NCI-H526 treated with DMSO at 0.1 percent for 48 hours (cell line): ENCODE measurements around the gene NBR1.
"Not testable (repeated sequence)": the region's sequence is repeated elsewhere in the genome, so short reads cannot be mapped to it uniquely, and the experiment has no call there.

ENCODE experiments used
- DNase-seq: peaks from one replicate; lab custom pipeline; 2025; lab: John Stamatoyannopoulos, UW

Gene NBR1, protein sequence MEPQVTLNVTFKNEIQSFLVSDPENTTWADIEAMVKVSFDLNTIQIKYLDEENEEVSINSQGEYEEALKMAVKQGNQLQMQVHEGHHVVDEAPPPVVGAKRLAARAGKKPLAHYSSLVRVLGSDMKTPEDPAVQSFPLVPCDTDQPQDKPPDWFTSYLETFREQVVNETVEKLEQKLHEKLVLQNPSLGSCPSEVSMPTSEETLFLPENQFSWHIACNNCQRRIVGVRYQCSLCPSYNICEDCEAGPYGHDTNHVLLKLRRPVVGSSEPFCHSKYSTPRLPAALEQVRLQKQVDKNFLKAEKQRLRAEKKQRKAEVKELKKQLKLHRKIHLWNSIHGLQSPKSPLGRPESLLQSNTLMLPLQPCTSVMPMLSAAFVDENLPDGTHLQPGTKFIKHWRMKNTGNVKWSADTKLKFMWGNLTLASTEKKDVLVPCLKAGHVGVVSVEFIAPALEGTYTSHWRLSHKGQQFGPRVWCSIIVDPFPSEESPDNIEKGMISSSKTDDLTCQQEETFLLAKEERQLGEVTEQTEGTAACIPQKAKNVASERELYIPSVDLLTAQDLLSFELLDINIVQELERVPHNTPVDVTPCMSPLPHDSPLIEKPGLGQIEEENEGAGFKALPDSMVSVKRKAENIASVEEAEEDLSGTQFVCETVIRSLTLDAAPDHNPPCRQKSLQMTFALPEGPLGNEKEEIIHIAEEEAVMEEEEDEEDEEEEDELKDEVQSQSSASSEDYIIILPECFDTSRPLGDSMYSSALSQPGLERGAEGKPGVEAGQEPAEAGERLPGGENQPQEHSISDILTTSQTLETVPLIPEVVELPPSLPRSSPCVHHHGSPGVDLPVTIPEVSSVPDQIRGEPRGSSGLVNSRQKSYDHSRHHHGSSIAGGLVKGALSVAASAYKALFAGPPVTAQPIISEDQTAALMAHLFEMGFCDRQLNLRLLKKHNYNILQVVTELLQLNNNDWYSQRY

DNA sequence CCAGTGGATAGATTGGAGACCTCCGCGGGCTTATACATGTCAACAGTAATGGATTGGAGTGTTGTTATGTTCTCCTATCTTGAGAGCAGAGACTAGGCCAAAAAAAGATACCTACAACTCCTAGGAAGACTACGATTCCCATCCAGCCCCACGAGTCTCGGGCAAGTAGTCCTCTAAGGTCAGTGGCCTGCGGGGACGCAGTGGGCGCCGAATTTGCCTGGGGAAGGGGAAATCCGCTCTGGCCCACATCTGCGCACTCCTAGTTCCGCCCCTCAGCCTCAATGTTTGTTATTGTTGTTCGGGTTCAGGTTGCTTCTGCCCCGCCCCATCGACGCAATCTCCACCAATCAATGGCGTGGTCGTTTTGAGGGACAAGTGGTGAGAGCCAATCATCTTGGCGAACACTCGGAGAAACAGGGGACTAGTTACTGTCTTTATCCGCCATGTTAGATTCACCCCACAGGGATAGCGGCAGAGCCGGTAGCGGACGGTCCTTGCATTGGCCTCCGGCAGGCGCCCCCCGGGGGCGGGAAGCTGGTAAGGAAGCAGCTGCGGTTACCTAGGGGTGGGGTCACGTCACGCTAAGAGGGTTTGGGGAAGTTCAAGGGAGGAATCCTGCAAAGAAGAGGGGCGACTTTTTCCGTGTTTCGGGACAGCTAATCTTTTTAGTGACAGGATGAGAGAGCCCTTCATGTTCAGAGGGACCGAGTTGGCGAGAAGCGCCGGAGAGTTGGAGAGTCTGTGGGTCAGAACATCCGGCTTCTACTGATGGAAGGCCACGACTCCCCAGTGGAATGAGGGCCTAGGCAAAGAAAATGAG lies at the start of gene NBR1:
Gene NBR1 (plus strand): TSS at position 449 of the 820 bp plus-strand sequence. CDS start 4,586 bp downstream, outside the sequence.
- peak; percentile 94 for DNase-seq

DNA sequence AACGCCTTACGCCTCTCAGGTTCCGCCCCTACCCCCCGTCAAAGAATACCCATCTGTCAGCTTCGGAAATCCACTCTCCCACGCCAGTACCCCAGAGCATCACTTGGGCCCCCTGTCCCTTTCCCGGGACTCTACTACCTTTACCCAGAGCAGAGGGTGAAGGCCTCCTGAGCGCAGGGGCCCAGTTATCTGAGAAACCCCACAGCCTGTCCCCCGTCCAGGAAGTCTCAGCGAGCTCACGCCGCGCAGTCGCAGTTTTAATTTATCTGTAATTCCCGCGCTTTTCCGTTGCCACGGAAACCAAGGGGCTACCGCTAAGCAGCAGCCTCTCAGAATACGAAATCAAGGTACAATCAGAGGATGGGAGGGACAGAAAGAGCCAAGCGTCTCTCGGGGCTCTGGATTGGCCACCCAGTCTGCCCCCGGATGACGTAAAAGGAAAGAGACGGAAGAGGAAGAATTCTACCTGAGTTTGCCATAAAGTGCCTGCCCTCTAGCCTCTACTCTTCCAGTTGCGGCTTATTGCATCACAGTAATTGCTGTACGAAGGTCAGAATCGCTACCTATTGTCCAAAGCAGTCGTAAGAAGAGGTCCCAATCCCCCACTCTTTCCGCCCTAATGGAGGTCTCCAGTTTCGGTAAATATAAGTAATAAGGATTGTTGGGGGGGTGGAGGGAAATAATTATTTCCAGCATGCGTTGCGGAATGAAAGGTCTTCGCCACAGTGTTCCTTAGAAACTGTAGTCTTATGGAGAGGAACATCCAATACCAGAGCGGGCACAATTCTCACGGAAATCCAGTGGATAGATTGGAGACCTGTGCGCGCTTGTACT lies 45.7 kb upstream of the NBR1 start, which contains the start of gene BRCA1:
Gene BRCA1 (minus strand): TSS at position 232 of the 834 bp plus-strand sequence. CDS start 1,268 bp downstream, outside the sequence.
- DNase-seq: peak; percentile 97

DNA sequence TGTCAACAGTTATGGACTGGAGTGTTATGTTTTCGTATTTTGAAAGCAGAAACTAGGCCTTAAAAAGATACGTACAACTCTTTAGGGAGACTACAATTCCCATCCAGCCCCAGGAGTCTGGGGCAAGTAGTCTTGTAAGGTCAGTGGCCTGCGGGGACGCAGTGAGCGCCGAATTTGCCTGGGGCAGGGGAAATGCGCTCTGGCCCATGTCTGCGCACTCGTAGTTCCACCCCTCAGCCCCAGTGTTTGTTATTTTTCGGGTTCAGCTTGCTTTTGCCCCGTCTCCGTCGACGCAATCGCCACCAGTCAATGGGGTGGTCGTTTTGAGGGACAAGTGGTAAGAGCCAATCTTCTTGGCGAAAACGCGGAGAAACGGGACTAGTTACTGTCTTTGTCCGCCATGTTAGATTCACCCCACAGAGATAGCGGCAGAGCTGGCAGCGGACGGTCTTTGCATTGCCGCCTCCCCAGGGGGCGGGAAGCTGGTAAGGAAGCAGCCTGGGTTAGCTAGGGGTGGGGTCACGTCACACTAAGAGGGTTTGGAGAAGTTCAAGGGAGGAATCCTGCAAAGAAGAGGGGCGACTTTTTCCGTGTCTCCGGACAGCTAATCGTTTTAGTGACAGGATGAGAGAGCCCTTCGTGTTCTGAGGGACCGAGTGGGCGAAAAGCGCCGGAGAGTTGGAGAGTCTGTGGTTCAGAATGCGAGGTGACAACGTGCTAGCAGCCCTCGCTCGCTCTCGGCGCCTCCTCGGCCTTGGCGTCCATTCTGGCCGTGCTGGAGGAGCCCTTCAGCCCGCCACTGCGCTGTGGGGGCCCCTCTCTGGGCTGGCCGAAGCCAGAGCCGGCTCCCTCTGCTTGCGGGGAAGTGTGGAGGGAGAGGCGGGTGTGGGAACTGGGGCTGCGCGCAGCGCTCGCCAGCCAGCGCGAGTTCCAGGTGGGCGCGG lies 44.8 kb upstream of the NBR1 start:
- DNase-seq: no peak

DNA sequence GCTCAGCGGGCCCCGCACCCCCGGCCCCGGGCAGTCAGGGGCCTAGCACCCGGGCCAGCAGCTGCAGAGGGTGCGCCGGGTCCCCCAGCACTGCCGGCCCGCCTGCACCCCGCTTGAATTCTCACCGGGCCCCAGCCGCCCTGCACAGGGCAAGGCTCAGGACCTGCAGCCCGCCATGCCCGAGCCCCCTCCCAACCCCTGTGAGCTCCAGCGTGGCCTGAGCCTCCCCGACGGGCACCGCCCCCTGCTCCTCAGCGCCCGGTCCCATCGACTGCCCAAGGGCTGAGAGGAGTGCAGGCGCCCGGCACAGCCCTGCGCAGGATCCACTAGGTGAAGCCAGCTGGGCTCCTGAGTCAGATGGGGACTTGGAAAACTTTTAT lies 44.1 kb upstream of the NBR1 start:
- no peak for DNase-seq

DNA sequence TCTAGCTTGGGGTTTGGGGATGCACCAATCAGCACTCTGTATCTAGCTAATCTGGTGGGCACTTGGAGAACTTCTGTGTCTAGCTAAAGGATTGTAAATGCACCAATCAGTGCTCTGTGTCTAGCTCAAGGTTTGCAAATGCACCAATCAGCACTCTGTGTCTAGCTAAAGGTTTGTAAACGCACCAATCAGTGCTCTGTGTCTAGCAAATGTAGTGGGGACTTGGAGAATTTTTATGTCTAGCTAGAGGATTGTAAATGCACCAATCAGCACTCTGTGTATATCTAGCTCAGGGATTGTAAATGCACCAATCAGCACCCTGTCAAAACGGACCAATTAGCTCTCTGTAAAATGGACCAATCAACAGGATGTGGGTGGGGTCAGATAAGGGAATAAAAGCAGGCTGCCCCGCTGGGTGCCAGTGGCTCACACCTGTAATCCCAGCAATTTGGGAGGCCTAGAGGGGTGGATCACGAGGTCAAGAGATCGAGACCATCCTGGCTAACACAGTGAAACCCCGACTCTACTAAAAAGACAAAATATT lies 43.6 kb upstream of the NBR1 start:
- DNase-seq: not testable (repeated sequence)

DNA sequence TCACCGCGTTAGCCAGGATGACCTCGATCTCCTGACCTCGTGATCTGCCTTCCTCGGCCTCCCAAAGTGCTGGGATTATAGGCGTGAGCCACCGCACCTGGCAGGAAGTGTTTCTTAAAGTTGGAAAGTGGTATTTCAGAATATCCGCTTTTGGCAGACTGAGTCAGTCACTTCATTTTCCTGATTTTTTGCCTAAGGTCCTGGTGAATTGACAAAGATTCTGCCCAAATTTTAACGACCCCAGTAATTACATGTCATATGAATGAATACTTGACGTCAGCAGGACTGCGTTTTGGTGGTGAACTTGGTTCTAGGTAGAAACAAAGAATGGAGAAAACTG lies 41.4 kb upstream of the NBR1 start:
- DNase-seq: no peak

DNA sequence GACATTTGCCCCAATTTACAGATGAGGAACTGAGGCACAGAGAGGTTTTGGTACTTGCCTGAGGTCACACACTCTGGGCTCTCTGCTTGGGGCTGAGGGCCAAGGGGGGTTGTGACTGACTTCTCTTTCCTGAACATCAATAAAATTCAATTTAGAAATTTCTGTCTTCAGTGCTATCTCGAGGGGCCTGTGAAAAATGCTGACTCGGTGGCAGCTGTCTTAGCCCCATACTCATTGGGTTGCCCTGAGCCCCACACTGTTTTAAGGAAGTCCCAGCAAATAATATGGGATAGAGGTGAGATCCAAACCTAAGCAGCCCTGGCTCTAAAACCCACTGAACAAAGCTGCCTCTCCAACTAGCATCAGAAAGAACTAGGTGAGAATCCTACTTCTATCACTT lies 38.9 kb upstream of the NBR1 start:
- DNase-seq: no peak

DNA sequence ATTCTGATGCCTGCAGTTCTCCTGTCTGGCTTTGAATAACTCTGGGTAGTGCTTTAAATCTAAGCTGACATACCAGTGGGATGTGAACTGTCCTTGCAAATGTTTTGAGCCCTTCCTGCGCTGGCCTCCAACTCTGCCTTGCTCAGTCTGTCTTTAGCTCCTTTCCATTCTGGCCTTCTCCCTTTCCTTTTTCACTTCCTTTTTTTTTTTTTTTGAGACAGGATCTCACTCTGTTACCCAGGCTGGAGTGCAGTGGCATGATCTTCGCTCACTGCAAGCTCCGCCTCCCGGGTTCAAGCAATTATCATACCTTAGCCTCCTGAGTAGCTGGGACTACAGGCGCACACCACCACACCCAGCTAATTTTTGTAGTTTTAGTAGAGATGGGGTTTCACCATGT lies 37.6 kb upstream of the NBR1 start:
- not testable (repeated sequence) for DNase-seq

DNA sequence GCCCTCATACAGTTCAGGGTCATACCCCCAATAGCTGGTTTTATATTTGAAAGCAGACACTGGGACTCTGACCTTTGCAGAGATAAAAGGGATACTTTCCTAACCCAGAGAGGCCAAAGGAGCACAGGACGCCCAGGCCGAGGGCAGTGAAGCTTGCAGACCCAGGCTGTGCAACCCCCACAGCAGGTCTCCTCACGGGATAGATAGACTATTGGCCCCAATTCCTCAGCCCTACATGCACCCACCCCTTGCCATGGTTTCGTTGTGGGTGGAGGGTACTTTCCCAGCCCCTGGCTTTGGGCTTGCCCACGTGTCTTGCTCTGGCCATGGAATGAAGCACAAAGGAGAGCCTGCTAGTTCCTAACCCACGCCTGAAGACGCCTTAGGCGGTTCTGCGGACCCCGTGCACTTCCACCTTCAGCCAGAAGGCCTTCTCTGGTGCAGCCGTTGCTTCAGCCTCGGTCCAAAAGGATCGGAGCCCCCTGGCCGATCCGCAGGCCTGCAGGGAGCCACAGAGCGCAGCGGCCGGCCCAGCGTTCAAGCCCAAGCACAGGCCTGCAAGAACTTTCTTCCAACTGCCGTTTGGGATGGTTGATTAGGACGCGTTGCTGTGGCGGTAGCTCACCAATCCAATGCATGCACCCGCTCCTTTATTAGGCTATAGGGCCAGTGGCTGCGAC lies 36.1 kb upstream of the NBR1 start:
- no peak for DNase-seq

DNA sequence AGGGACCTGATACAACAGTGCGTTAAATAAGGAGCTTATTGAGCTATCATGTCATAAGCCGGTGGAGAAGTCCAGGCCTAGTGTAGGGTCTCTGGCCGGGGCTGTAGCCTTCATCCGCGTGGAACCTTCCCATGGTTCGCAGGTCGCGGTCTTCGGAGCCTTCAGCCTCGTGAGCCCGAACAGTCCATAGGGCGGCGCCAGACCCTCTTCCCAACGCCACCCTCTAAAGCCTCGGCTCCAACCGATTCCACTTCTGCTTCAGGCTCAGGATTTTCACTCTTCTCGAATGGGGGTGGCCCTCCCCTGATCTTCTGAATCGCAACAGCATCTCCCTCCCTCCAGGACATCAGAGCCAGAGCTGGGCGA lies 35.6 kb upstream of the NBR1 start:
- no peak for DNase-seq

DNA sequence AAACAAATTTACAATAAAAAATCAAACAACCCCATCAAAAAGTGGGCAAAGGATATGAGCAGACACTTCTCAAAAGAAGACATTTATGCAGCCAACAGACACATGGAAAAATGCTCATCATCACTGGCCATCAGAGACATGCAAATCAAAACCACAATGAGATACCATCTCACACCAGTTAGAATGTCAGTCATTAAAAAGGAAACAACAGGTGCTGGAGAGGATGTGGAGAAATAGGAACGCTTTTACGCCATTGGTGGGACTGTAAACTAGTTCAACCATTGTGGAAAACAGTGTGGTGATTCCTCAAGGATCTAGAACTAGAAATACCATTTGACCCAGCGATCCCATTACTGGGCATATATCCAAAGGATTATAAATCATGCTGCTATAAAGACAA lies 34.4 kb upstream of the NBR1 start:
- peak; percentile 4 for DNase-seq

DNA sequence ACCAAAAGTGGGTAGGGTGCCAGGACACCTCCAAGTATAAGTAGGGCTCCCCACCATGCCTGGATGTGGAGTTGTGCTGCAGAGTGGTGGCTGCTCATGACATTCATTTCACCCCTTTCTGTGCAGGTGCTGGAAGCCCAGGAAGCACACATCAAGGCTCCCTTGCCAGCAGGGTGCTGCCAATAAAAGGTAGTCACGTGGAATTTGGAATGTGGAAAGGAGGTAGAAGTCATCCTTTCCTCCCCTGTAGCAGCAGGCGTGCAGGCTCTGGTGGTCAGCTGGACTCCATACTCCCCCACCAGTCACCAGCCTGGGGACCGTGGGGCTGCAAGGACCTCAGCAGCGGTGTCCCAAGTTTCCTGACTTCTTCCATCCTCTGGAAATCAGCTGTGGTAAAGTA lies 32.5 kb upstream of the NBR1 start:
- DNase-seq: not testable (repeated sequence)

DNA sequence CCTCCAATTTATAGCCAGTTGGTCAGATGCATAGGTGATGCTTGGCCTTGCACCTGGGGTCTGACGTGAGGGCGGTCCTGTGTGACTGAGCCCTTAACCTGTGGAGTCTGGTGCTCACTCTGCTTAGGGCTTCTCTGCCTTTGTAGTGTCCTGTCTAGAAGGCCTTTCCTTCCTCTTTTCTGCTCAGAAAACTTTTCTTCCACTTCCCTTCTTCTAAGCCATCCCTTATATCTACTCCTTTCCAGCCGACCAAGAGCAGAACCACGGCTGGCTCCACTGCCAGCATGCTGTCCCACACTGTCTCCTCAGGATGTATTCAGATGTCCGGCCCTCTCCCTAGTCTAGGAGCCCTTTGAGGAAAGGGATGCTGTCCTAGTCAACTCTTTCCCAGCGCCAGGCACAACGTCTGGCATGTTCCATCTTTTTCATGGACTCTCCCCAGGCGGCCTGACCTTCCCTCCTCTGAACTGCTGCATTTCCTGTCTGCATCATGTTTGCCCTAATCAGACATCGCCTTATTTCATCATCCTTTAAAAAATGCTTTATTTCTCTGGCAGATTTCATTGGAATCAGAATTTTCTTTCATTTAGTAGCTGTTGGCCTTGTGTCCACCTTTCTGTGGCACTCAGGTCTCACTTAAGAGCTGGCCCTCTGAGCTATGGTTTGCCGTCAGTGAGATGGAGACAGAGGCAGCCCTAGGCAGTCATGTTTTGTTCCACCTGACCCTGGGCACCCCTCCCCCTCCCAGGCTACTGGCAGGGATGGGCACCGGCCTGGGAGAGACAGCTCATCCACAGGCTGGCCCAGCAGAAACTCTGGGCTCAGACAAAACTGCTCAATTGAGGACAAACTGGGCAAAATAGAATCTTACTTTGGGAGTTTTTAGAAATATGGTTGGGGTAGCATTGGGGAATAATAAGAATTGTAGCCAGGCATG lies 30.4 kb upstream of the NBR1 start:
- no peak for DNase-seq

DNA sequence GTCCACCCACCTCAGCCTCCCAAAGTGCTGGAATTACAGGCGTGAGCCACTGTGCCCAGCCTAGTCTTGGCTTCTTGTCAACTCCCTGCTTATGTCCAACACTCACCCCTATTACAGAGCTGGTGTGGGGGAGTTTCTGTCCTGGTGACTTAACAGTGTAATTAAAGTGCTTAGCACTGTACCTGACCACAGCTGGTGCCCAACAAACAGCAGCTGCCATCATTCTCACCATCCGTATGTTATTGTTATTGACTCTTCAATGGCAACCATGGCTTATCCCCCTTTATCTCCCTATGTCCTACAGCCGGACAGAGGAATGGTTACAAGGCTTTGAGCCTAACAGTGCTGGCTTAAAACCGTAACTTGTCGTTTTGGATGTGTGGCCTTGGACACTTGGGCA lies 28.9 kb upstream of the NBR1 start:
- DNase-seq: no peak

DNA sequence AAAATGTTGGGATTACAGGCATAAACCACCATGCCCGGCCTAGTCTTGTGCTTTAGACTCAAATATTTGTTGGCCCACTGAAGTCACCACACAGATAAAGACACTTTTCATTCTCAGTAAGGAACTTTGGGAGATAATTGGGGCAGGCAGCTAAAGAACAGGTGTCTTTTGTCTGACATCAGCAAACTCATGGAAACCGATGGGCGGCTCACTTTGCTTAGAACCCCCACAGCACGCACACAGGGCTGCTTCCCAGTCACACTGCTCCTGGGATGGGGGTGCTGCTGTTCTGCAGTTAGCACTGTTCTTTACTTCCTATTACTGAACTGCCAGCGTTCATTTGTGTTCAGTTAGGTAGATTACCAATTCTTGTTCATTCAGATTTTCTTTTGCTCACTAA lies 27.8 kb upstream of the NBR1 start:
- no peak for DNase-seq

DNA sequence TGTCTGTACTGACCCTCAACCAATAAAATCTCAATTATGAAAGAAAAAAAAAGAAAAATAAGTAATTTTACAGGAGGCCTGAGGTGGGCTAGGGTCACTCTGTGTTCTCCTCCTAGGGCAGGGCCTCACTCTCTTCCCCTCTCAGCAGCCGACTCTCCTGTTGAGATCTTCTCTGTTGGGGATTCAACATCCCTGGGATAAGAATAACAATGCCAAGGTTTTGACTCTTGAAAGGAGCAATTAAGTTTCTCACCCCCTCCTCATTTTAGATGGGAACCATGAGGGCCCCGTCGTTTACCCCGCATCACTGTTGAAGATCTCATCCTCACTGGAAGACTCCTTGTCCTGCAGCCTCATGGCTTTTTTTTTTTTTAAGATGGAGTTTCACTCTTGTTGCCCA lies 24.4 kb upstream of the NBR1 start:
- DNase-seq: no peak

DNA sequence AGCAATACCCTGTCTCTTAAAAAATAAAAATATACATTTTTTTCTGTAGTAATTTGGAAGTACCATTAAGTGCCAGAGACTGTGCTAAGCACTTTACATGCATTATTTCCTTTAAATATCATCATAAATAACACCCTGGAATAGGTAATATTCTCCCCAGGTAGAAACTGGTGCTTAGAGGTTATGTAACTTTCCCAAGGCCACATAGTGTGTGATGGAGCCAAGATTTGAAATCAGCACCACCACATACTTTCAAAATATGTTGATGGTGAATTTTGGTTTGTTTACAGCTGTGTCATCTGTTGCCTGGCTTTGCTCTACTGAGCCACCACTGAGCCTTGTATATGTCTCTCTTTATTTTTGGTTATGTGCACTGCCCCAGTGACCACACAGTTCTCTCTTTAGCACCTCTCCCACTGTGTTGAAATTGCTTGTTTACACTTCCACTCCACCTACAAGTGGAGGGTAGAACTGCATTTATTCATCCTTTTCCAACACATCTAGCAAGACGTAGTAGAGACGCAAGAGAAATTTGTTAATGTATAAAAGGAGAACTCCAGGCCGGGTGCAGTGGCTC lies 19.0 kb upstream of the NBR1 start:
- no peak for DNase-seq
